Mucosa of stomach (tissue), 1 donor: Measurements from ENCODE around the gene CDC37.

ENCODE experiments used
- H3K27me3 ChIP-seq: one replicate; pipeline ENCODE4 v1.7.0; 2013; ENCODE audit warnings: mild to moderate bottlenecking, low read length; ENCODE audit not compliant: control insufficient read depth, insufficient read depth
- H3K36me3 ChIP-seq: one replicate; pipeline ENCODE4 v1.7.0; 2013; ENCODE audit warnings: low read length; ENCODE audit not compliant: control insufficient read depth, insufficient read depth
- H3K4me1 ChIP-seq: one replicate; pipeline ENCODE4 v1.7.0; 2013; ENCODE audit warnings: mild to moderate bottlenecking, low read length; ENCODE audit not compliant: control insufficient read depth, insufficient read depth
- H3K4me3 ChIP-seq: one replicate; pipeline ENCODE4 v1.7.0; 2013; ENCODE audit warnings: low read length
- H3K9ac ChIP-seq: one replicate; pipeline ENCODE4 v1.7.0; 2013; ENCODE audit warnings: mild to moderate bottlenecking, low read length, moderate library complexity
- H3K9me3 ChIP-seq: one replicate; pipeline ENCODE4 v1.7.0; 2013; ENCODE audit warnings: mild to moderate bottlenecking, low read length, moderate library complexity; ENCODE audit not compliant: control insufficient read depth
- donor health status: Pancreatic carcinoma.

The CDC37 gene

GRCh38 chr19:10363789-10364281 is 39.5 kb downstream of the CDC37 start:
- Histone ChIP-seq H3K4me3 (no peak overlapping the region), H3K4me1 (no peaks in the 10 kb centered on the region), H3K36me3 (no peaks in the 10 kb centered on the region), H3K9ac (no peak overlapping the region), H3K9me3 (no peaks in the 10 kb centered on the region), H3K27me3 (no peaks in the 10 kb centered on the region)

- Histone ChIP-seq H3K4me1 (no peaks in the 10 kb centered on the region), H3K36me3 (no peaks in the 10 kb centered on the region), H3K9ac (no peak overlapping the region), H3K9me3 (no peaks in the 10 kb centered on the region), H3K4me3 (no peak overlapping the region), H3K27me3 (no peaks in the 10 kb centered on the region)
Observed at GRCh38 chr19:10362259-10362658, 41.1 kb downstream of the CDC37 start.

- H3K36me3 ChIP-seq = no peaks in the 10 kb centered on the region
- H3K9ac ChIP-seq = no peak overlapping the region
- no peak overlapping the region for H3K4me3 ChIP-seq
- H3K4me1 ChIP-seq = no peaks in the 10 kb centered on the region
- H3K27me3 ChIP-seq = no peaks in the 10 kb centered on the region
- H3K9me3 ChIP-seq = no peaks in the 10 kb centered on the region
Observed at GRCh38 chr19:10361569-10362011, 41.8 kb downstream of the CDC37 start.

- Histone ChIP-seq H3K9me3 (no peaks in the 10 kb centered on the region), H3K9ac (no peak overlapping the region), H3K4me3 (no peak overlapping the region), H3K36me3 (peaks cover 13% of the 10 kb centered on the region), H3K4me1 (no peaks in the 10 kb centered on the region), H3K27me3 (no peaks in the 10 kb centered on the region)
Observed at GRCh38 chr19:10356431-10356830, 46.9 kb downstream of the CDC37 start.

GRCh38 chr19:10353793-10354391 is 49.5 kb downstream of the CDC37 start:
- no peaks in the 10 kb centered on the region for H3K27me3 ChIP-seq
- H3K9ac ChIP-seq = no peak overlapping the region
- H3K4me3 ChIP-seq = no peak overlapping the region
- no peaks in the 10 kb centered on the region for H3K4me1 ChIP-seq
- no peaks in the 10 kb centered on the region for H3K9me3 ChIP-seq
- H3K36me3 ChIP-seq = peaks cover 13% of the 10 kb centered on the region

GRCh38 chr19:10352764-10353671 is 50.3 kb downstream of the CDC37 start:
- no peak overlapping the region for H3K9ac ChIP-seq
- H3K9me3 ChIP-seq = no peaks in the 10 kb centered on the region
- H3K36me3 ChIP-seq = peaks cover 13% of the 10 kb centered on the region
- H3K4me3 ChIP-seq = no peak overlapping the region
- H3K27me3 ChIP-seq = no peaks in the 10 kb centered on the region
- no peaks in the 10 kb centered on the region for H3K4me1 ChIP-seq

- H3K9ac ChIP-seq = no peak overlapping the region
- H3K4me3 ChIP-seq = no peak overlapping the region
- H3K9me3 ChIP-seq = no peaks in the 10 kb centered on the region
- no peaks in the 10 kb centered on the region for H3K27me3 ChIP-seq
- no peaks in the 10 kb centered on the region for H3K4me1 ChIP-seq
- H3K36me3 ChIP-seq = no peaks in the 10 kb centered on the region
Observed at GRCh38 chr19:10346509-10346908, 56.8 kb downstream of the CDC37 start.

- Histone ChIP-seq H3K4me3 (no peak overlapping the region), H3K36me3 (no peaks in the 10 kb centered on the region), H3K9ac (no peak overlapping the region), H3K4me1 (no peaks in the 10 kb centered on the region), H3K27me3 (no peaks in the 10 kb centered on the region), H3K9me3 (no peaks in the 10 kb centered on the region)
Observed at GRCh38 chr19:10344780-10345179, 58.6 kb downstream of the CDC37 start.

GRCh38 chr19:10343495-10343894 is 59.8 kb downstream of the CDC37 start:
- no peaks in the 10 kb centered on the region for H3K4me1 ChIP-seq
- no peaks in the 10 kb centered on the region for H3K27me3 ChIP-seq
- no peak overlapping the region for H3K4me3 ChIP-seq
- no peaks in the 10 kb centered on the region for H3K36me3 ChIP-seq
- H3K9me3 ChIP-seq = no peaks in the 10 kb centered on the region
- H3K9ac ChIP-seq = no peak overlapping the region
